ENCODE measurements around the gene SP3. TPM values are rescaled to one million over a fixed set of nuclear protein-coding genes. Genes with fewer than 3 reads are reported as not detected.
"Not testable (repeated sequence)": the region's sequence is repeated elsewhere in the genome, so short reads cannot be mapped to it uniquely, and the experiment has no call there.

The SP3 gene
- polyA plus RNA-seq, 10 donors = 58.9 to 89.2 (median 77.6) TPM

- DNase-seq = no peak
Observed at GRCh38 chr2:173892341-173892740, 72.8 kb downstream of the SP3 start.

GRCh38 chr2:173891315-173892037, 73.7 kb downstream of the SP3 start:
- DNase-seq = no peak

DNA sequence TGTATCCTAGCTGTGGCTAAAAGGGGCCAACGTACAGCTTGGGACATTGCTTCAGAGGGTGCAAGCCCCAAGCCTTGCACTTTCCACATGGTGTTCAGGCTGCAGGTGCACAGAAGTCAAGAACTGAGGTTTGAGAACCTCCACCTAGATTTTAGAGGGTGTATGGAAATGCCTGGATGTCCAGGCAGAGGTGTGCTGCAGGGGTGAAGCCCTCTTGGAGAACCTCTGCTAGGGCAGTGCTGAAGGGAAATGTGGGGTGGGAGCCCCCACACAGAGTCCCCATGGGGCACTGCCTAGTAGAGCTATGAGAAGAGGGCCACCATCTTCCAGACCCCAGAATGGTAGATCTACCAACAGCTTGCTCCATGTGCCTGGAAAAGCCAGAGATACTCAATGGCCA, 75.7 kb downstream of the SP3 start:
- not testable (repeated sequence) for DNase-seq

DNA sequence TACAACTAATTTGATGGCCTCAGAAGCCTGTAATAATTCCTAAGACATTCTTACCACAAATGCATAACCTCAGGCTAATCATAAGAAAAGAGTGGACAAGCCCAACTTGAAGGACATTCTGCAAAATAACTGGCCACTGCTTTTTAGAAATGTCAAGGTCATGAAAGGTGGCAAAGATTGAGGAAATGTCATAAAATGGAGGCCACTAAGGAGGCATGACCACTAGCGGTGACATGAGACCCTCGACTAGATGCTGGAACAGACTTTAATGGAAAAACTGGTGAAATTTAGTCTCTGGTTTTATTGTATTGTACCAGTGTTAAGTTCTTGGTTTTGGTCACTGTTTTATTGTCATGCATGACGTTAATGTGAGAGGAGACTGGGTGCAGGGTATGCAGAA, 78.6 kb downstream of the SP3 start:
- no peak for DNase-seq

- no peak for DNase-seq
Observed at GRCh38 chr2:173884025-173884802, 81.0 kb downstream of the SP3 start.

DNA sequence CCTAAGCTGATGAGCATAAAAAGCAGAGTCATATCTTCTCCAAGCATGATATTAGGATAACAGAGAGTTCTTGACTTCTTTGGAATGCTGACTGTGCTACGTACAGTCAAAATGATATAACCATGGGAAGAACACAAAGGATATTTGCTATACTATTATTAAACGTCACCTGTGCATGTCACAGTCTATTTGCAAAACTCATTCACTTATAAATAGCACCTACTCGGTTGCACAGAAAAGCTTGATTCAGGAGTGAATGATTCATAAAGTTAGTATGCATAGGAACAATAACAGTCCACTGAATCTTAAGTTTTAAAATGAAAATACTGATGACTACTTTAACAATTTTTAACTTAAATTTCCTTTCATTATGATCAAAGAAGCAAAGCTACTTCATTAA, 83.3 kb downstream of the SP3 start:
- DNase-seq = no peak

DNA sequence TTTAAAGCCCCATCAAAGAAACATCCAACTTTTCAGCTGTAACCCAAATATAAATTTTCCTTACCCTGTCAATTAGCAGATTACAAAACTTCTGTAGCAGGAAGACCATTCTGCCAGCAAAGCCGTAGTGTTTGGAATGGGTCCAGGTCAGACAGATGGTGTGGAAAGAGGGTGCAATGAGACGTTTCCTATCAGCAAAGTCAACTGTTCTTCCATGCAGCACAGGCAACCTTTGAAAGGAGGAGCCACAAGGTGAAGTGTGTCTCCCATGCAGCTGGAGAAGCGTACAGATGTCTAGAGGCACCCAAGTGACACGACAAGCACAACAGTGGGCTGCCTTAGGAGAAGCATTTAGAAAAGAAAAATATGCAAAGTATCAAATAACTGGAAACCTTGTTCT, 83.7 kb downstream of the SP3 start:
- DNase-seq = peak in 1 of 3 donors; percentile 70

DNA sequence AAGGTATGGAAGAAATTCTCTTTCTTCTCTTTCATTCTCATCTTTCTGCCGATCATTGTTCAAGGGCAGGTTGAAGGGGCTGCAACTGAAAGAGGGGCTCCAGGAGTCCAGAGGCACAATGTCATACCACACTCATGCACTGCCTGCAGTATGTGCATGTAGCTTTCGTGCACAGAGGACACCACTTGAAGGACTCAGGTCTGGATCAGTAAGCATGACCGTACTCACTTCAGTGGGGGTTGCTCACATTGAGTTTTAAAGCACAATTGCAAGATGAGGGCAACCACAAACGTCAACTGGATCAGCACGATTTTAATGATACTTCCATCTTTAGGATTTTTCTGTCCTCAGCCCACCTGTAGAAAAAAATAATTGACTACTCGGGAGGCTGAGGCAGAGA, 84.6 kb downstream of the SP3 start:
- DNase-seq = no peak

- no peak for DNase-seq
Observed at GRCh38 chr2:173876833-173877413, 88.2 kb downstream of the SP3 start.

DNA sequence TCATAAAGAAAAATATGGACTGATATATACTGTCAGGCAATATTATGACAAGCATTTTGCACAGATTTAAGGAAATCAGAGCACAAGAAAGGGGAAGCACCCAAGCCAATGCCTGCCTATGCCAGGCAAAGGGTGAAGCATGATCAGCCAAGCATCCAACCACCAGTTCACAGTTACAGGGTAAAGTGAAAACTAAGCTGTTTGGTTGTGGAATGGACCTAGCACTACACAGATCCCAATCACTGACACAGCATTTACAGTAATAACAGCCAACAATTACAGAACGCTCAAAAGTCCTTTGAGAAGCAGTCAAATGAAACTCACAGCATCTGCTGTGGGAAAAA, 90.3 kb downstream of the SP3 start:
- no peak for DNase-seq

DNA sequence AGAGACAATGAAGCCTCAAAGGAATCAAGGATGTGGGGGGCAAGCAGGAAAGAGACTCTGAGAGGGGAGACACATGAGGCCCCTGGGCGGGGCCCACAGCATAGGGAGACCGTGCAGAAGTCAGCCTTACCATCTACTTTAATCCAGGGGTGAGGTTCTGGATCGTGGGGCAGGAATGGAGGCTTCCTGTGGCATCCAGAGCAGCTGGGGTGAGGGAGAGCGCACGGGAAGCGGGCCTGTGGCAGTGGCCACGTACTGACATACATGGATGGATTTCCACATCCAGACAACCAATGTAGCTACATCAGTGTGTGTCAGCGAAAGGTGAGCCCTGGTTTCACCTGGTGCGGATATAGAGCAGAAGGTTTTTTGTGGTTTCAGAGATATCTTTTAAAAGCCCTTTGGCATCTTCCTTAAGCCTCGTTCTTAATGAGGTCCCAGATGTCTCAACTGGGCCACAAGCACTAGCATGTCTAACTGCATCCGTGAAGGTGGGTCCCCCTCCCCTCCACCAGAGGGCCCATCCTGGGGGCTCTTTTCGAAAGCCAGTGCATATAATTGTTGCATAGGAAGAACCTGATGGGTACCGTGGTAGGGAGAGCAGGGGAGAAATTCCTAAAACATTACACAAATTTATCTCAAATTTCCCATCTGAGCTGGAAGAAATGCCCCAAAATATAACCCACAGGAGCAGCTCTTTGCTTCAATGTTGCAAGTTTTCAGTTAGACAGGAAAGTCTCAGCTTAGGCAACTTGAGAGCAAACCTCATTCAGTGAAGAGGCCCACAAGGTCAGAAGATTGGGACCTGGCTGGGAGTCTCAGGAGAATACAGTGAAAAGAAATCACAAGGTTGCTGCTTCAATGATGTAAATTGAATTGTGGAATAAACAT, 90.9 kb downstream of the SP3 start:
- no peak for DNase-seq

DNA sequence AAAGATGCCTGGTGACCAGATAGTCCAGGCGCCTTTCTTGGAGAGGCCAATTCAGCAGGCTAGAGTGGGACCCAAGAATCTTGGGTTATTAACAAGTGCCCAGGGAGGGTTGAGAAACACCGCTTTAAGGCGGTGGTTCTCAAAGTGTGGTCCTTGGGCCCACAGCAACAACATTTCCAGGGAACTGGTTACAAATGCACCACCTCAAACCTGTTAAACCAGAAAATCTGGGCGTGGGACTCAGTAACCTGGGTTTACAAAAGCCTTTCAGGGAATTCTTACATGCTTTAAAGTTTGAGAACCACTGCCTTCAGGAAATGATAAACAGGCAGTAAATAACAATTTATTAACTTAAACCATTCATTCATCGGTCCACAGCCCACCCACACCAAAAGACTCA, 92.5 kb downstream of the SP3 start:
- no peak for DNase-seq

DNA sequence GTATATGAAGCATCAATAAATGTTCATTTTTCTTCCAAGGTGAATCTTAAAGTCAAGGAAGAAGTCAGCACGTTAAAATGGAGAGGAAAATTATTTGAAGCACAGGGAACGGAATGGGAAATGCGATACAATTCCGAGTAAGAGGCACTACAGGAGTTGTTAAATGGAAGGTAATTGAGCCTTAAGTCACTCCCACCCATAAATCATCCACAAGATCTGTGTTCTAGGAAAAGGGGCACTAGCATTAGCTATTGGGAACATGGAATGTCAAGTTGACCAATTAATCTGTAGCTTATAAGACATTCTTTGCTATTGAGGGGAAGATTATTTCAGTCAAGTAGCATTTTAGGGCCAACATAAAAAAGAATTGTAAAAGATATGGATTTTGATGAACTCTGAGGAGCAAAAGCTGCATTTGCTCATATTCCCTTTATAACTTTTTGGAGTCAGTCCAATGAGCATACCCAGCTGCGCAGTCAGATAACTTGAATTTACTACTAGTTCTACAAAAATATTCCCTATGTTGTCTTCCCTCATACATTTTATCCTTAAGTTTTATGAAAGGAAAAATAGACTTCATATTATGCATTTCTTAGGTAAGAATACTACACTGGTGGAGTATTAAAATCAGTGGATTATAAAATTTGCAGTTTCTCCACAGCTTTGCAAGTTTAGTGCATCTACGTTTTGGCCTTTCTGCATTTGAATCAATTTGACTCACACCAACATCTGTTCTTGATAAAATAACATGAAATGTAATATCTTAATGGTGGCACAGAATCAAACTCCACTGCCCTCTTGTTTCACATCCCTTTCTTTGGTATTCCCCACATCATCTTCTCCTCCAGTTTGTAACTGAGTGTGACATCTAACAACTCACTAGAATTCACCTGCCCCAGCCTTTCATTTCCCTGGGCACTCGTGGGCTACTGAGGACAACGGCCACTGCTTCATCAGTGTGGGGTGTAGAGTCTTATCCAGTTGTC, 95.6 kb downstream of the SP3 start:
- peak in 1 of 3 donors; percentile 59 for DNase-seq

GRCh38 chr2:173868406-173868805, 96.8 kb downstream of the SP3 start:
- no peak for DNase-seq

DNA sequence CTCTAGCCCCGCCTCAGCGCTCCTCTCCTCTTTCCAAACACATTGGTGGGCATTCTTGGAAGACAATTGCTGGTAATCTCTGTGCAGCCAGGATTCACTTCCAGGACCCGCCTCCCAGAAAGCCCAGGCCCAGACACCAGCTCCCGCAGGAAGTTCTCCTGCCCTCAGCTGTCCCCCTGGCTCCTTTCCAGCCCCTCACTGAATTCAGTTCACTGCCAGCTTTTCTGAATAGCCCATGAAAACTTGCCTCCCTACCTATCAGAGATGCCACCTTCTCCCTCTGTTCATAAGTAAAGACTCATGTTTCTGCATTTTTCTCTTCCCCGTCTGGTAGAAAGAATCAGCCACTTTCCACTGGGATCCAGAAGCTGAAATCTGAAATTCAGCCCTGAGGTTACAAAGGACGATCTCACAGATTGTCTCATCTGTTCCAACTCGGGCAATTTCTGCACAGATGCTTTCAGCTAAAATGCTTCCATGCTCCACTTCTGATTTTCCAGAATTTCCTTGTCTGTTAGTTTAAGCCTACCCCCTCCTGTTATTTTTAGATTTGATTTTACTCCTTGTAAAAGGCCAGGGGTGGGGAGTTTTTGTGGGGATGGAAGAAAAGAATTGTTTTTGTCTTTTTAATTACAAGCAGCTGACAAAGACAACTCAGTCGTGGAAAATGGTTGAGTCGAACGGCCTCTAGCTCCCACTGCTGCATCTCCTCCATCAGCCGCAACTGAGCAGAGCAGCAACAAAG, 98.1 kb downstream of the SP3 start:
- DNase-seq = peak; percentile 69 to 88 (median 70)

- DNase-seq = no peak
Observed at GRCh38 chr2:173865971-173866873, 99.0 kb downstream of the SP3 start.

DNA sequence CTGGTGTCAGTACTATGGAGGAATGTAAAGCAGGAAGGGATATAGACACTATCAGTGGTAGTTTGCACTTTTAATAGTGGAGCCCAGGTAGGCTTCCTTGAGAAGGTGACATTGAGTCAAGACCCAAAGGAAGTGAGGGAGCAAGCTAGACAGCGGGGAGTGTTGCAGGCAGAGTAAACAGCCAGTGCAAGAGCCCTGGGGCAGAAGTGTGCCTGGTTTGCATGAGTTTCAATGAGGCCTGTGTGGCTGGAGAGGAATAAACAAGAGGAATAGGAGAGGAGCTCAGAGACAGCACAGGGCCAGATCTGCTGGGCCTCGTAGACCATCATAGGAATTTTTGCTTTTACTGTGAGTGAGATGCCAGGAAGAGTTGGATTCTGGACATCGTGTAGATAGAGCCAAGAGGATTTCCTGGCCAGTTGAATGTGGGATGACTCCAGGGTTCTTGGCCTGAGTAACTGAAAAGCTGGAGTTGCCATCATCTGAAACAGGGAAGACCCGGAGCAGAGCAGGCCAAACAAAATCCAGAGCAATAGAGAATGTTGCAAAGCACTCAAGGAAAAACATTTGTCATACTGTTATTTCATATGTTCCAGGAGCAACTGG, 102.5 kb downstream of the SP3 start:
- peak in 2 of 3 donors; percentile 88 to 90 for DNase-seq

- DNase-seq = no peak
Observed at GRCh38 chr2:173860566-173860965, 104.6 kb downstream of the SP3 start.
